ENCODE results near the gene CREB5.

The CREB5 gene

DNA sequence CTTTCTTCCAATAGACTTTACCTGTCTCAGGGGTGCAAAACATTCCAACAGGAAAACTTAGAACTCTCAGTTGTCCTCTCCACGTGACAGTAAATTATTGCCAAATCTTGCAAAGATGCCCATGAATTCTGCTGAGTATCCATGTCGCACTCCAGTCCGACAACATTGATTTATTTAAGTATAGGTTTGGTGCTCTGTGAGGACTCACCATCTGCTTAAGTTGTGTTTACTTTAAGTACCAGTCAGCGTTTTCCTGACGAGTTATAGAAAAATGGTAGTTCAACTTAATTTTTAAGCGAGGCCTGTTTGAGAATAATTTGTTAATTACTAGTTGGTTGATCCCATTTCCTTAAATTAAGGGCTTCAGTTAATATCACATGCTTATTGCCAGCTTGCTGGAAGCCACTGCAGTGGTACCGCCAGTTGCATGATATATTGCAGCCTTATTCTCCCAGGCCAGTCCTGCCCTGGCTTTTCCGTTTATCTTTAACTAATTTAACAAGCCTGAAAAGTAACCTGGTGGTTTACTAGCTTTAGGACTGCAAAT is 27.8 kb downstream of the CREB5 start:
- DNase-seq = no peak

DNA sequence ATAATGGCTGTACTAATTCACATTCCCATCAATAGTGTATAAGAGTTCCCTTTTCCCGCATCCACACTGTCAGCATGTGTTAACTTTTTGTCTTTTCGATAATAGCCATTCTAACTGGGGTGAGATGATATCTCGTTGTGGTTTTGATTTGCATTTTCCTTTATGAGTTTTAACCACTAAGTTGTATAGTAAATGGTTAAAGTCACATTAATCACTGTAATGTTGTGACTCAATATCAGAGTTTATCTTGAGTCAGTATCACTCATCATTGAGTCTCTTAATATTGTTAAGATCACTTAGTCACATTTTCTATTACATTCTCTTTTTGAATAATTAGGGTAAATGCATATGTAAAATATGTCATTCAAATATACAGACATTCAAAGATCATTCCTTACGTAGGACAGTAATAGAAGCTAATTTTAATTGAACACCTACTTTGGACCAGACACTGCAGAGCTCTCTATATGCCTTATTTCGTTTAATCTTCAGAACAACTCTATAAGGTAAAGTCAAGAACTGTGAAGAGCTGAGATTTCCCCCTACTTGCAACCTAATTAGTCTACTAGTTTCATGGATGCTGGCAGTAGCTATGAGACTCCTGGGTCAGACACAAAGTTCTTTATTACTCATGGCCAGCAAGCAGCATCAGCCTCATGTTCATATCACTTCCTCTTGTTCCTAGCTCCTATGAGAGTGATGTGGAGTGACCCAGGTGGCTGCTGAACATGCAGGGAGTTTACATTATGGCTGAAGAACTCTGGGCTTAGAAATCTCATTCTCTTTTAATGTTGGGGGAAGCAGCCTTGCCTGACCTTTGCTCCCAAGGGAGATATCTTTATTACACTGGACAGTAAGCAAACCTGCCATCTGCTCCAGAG is 30.5 kb downstream of the CREB5 start:
- DNase-seq = no peak

GRCh38 chr7:28446131-28446530 is 33.8 kb downstream of the CREB5 start:
- DNase-seq = no peak

DNA sequence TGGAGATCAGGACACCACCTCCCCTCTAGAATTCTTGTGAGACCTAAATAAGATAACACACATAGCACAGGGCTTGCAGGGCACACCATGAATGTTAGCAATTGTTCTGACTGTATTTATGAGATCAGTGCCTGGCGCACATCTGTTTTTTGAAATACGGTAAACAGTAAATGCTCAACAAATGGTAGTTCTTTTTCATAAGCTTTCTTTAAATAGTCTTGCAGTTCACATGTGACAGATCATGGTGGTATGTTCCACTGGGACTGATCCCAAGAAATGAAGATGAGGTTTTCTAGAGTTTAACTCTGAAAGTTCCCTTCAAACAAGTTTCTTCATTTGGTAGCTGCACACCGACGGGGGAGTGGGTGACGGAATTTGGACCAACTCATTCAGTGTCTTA is 34.8 kb downstream of the CREB5 start:
- no peak for DNase-seq

- no peak for DNase-seq
These were observed 36.4 kb downstream of the CREB5 start for GRCh38 chr7:28448708-28449107.

DNA sequence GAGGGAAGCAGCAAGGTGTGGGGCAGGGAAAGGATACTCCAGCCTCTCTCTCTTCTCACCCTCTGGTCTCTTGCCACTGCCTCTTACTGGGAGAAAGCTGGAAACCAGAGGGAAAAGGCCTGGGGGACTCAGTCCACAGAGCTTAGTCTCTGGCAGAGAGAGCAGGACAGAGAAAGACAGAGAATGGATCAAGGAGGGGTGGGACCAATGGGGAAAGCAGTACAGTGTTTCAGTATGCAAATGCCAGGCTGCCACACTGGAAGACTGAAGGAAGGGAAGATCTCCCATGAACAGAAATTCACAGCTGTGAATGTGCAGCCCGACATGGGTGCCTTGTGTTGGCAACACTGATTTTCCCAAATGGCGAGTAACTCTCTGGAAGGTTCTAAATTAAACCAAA is 40.4 kb downstream of the CREB5 start:
- DNase-seq = no peak

DNA sequence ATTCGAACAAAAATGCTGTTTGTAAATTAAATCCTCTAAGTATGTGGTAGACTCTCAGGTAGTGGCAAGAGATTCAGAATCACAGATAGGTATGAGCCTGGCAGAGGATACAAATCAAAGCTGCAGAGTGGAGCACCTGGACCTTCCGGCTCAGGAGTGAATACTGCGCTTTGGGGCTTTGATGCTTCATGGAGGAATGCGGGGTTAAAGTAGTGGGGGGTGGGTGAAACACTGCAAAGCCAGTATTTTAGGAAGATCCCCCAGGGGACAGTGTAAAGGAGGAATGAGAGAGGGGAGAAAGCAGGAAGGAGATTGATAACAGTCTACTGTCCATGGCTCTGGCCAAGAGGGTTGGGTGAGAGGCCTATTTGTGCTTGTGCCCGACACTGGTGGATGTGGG is 43.2 kb downstream of the CREB5 start:
- no peak for DNase-seq

- DNase-seq = no peak
These were observed 43.7 kb downstream of the CREB5 start for GRCh38 chr7:28456044-28456443.

- peak; percentile 56 for DNase-seq
These were observed 46.4 kb downstream of the CREB5 start for GRCh38 chr7:28458732-28459131.

DNA sequence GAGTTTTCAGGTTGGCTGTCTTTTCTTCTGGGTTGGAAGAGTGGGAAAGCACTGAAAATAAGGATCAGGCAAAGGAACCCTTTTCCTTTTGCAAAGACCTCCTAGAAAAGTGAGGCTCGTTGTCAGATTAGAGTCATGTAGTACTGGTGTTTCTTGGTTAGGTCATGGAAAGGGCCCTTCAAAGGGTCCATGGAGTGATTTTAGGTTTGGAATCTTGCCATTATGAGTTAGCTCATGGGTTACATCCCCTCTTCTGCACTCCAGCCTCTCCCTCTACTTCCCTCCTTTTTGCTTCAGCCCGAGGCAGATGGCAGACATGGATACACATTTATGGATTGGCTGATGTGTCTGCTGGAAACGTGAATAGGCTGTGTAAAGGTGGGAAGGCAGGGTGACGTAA is 47.0 kb downstream of the CREB5 start:
- DNase-seq = no peak

DNA sequence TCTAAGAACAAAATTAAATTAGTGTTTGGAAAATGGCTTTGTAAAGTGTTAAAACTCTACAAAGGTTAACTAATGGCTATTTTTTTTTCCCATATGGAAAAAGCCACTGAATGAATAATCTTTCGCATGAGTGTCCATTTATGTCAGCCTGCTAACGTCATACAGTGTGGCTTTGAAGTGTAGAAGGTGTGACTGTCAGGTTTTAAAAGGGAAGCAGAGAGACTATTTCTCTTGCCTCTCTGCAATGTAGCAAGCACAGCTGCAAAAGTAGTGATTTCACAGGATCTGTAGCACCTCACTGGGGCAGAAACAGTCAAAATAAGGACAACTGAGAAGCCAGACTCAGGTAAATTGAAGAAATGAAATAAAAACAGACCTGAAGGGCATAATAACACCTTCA is 53.4 kb downstream of the CREB5 start:
- DNase-seq = no peak

DNA sequence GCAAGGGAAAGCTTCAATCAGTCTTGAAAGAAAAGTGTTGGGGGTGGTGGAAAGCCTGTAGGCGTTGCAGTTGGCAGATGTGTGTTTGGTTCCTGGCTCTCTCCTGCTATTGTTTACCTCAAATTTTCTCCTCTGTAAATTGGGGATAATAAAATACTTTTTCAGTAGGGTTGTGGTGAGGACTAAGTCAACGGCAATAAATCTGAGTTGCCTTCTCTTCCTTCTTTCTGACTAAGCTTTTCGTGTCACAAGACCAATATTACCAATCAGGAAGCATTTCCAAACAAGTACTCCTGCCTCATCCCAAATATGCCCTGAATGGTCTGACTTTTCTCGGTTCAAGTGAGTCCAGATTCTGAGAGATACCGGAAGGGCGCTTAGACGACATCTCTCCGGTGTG is 54.0 kb downstream of the CREB5 start:
- no peak for DNase-seq

DNA sequence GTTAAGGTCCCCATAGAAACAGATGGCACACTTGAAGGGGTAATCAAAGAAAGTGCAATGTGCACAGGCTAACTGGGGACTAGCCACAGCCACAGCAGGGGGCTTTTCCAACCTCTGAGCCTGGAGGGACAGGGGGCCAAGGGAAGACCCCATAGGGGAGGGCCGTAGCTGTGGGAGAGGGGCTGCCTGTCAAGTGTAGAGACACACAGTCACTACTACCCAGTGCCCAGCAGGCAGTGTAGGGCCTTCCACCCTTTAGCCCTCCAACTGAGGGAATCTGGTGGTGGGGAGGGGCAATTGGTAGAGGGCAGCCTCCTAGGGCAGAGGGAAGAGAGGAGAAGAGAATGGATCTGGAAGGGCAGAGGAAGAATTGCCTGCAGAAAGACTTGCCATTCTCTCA is 54.6 kb downstream of the CREB5 start:
- no peak for DNase-seq

- DNase-seq = no peak
These were observed 57.2 kb downstream of the CREB5 start for GRCh38 chr7:28469562-28469961.

GRCh38 chr7:28470344-28470743 is 58.0 kb downstream of the CREB5 start:
- no peak for DNase-seq

- no peak for DNase-seq
These were observed 60.0 kb downstream of the CREB5 start for GRCh38 chr7:28472332-28472731.

- DNase-seq = no peak
These were observed 61.4 kb downstream of the CREB5 start for GRCh38 chr7:28473571-28474281.

- no peak for DNase-seq
These were observed 61.9 kb downstream of the CREB5 start for GRCh38 chr7:28474282-28474638.

- no peak for DNase-seq
These were observed 62.3 kb downstream of the CREB5 start for GRCh38 chr7:28474640-28475039.

DNA sequence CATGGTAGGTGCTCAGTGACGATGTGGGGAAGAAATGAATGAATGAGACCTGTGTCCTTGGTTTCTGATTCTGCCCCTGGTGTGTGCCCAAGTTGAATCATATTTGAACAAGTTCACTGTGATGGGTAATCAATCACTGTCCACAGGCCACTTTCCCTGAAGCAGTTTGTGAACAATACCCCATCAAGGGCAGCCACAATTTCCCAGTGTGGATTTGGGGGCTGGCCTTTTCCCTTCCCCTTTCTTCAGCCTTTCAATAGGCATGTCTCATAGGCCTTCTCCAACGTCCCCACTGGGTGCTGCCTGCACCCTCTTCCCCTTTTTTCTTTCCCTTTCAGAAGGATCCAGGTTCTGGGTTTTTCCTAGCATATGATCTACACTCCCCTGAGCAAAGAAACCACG is 64.7 kb downstream of the CREB5 start:
- DNase-seq = no peak

DNA sequence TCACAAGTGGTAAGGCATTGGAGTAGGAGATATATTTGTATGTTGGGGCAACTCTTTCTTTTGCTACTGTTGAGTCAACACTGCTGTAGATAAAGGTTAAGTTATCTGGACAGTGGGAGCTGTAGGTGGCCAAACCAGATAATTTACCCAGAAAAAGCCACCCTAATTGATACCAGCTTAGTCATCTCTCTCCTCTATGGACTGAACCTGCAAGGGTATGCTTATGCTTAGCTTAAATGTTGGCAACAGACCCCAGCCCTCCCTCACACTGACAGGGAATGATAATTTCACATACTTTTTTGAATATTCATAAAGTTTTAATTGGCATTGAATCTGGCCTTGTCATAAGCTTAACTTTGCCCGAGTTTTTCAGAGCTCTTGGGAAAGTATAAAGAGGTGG is 66.3 kb downstream of the CREB5 start:
- peak; percentile 87 for DNase-seq

DNA sequence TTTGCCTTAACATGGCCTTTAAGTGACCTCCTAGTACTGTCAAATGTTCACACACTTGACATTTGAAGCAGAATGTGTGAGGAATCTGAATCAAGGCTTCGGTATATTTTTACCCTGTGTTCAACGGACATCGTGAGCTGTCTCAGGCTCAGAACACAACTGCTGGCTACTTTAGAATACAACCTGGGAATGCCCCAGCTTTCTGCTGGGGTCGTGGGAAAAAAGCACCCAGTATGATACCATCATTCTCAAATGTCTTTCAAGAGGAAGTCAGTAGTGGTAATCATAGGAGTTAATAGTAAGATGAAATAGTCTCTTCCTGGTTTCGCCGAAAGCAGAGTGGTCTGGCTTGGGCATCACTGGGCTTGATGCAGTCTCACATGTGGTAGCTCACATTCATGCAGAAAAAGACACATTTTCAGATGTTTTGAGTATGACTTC is 67.2 kb downstream of the CREB5 start:
- DNase-seq = no peak

DNA sequence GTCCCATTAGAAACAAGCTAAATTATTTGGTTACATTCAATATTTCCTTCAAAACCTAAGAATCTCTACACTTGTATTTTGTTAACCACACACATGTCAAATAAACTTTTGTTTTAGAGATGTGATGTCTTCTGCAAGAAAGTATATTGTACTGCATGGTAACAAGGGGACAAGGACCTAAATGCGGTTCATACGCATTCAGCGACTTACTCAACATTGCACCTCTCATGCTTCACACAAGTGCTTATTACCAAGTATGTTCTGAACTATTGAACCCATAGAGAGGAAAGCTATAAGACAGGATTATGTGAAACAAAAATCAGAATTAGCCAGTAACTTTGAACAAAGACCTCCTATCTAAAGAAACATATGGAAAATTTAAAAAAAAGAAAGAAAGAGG is 68.3 kb downstream of the CREB5 start:
- no peak for DNase-seq

All from hematopoietic multipotent progenitor cell treated with erythropoietin and hydrocortisone succinate and interleukin-3 and kit ligand, for 6 days (in vitro differentiated cells).